Activated effector memory CD4-positive, alpha-beta T cell treated with Interleukin-2 at 50 U/mL for 16 hours (primary cell): Measurements from ENCODE around the gene CRYGA.

Experiments used
- DNase-seq: peaks from one replicate; pipeline ENCODE4 v3.0.0-alpha.2; 2020

CRYGA gene

GRCh38 chr2:208163489-208163888, at the start of gene CRYGA:
CRYGA (minus strand) TSS chr2:208163589; CDS start chr2:208163556, 33 bp downstream.
- no peak for DNase-seq

DNA sequence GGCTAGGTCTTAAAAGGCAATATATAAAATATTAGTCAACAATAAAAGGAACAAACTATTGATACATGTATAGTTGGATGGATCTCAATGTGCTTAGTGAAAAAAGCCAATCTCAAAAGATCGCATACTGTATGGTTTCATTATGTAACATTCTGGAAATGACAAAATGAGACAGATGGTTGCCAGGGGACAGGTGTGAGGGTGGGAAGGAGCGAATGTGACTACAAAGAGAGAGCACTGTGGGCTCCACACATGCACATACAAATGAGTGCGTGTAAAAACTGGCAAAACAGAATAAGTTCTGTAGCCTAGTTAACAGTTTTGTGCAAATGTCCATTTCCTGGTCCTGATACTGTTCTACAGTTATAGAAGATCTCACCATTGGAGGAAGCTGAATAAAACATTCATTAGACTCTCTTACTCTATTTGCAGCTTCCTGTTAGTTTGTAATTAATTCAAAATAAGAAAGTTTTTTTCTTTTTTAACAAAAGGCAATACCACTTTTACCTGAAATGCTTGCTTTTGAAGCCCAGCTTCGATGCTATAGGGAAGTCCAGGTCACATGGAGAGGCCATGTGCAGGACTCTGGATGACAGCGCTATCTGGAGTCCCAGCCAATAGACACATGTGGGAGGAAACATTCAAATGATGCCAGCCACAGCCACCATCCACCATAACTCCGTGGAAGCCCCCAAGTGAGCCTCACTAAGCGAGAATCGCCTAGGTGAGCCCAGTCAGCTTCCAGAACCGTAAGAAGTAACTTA, 47.5 kb upstream of the CRYGA start:
- DNase-seq = no peak

DNA sequence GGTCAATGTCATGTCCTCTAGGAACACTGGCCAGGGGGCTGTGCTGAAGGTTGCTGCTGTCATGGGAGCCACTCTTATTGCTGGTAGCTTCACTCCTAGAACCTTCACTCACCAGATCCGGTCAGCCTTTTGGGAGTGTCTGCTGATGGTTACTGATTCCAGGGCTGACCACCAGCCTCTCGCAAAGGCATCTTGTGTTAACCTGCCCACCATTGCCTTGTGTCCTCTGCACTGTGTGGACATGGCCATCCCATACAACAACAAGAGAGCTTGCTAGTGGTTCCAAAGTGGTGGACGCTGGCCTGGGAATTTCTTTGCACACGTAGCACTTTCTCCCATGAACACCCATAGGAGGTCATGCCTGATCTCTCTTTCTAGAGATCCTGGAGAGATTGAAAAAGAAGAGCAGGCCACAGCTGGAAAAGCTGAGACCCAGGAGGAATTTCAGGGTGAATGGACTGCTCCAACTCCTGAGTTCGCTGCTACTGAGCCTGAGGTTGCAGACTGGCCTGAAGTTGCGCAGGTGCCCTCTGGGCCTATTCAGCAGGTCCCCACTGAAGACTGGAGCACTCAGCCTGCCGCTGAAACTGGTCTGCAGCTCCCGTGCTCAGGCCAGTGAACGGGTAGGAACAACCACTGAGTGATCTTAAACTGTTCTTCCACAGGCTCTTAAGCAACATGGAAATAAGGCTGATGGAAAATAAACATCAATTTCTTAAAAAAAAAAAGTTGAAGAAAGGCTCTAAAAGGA, 45.1 kb upstream of the CRYGA start:
- no peak for DNase-seq

DNA sequence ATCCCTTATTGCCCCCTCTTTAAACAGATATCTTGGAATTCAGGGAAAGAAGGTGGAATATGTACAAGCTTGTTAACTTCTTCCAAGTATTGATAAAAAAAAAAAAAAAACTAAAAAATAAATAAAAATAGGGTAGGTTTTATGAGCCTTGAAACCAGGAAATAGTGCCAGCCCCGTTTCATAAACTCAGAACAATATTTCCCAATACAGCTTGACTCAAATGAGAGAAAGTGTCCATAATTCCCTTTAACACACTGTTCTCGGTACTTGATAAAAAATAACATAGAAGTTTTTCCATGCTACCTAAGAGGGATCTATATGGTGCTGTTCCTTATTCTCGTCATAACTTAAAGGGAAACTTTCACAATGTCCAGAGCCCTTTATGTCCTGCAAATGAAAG, 44.4 kb upstream of the CRYGA start:
- DNase-seq = no peak

DNA sequence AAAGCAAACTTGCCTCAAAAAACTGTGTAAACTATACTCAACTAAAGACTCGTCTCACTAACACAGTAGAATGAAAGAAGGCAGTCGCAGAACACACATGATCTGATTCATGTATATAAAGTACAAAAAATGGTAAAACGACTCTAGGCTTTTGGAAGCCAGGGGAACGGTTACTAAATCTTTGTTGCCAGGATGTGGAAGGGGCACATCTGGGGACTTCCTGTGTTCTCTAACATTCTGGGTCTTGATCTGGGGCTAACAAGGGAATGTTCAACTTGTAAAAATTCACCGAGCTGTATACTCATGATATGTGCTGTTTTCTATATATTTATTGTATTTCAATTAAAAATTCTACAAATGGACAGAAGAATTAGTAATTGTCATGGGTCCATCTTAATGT, 40.8 kb upstream of the CRYGA start:
- DNase-seq = no peak

DNA sequence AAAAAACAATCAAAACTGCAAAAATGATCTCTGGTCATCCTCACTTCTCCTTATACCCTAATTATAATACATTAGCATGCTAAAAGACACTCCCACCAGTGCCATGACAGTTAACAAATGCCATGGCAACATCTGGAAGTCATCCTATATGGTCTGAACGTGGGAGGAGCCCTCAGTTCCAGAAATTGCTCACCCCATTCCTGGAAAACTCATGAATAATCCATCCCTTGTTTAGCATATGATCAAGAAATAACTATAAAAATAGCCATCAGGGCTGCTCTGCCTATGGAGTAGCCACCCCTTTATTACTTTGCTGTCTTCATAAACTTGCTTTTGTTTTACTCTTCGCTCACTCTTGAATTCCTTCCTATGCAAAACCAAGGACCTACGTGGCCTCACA, 32.1 kb upstream of the CRYGA start:
- no peak for DNase-seq

- no peak for DNase-seq
Observed at GRCh38 chr2:208192611-208193236, 29.3 kb upstream of the CRYGA start.

- no peak for DNase-seq
Observed at GRCh38 chr2:208189810-208190503, 26.6 kb upstream of the CRYGA start, which contains the start of gene C2orf80. C2orf80 (minus strand) TSS chr2:208190030; CDS start chr2:208186986, 3,044 bp downstream.

DNA sequence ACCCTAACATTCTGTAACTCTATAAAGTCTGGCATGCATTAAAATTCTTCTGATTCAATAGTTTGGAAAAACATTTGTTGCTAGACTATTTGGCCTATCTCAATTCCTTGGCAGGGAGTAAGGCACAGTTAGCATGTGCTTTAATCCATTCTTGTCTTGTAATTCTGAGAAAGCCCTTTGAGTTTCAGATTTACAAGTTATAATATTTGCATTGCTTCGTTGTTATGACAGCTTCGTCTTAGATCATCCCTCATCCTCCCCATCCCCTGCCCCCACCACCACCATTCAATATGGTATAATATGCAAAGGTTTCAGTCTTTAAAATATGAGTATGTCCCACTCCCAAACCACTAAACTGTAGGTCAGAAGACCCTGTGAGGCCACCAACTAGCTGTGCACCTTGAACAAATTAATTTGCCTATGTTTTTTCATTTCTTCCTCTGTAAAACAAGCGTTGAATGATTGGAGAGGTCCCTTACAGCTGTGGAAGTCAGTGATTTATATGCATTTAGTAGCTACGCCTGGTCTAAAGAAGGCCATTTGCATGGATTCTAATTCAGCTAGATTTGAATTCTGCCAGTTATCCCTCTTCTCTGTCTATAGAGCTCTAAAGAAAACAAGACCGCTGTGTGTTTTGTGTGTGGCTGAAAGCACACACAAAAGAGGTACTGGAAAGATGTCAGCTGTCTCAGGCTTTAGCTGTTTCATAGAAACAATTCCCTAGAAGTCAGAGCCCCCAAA, 25.9 kb upstream of the CRYGA start:
- no peak for DNase-seq

DNA sequence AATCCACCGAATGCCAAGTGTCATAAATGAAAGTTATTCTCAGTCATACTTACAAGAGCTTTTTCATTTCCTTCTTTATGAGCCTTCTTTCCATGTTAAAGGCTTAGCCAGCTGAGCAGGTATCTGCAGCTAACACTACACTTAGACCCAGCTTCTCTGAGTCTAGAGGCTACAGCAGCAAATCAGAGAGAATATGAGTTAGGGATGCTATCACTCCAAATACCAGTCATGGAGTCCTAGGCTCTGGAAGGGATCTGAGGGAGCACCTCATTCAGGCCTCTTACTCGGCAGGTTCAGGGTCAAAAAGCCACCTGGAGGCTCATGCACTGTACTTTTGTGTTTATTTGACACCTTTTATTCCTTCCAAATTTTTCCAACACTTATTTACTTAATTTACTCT, 23.5 kb upstream of the CRYGA start:
- no peak for DNase-seq

GRCh38 chr2:208186465-208186864, 23.1 kb upstream of the CRYGA start:
- no peak for DNase-seq

GRCh38 chr2:208183972-208184705, 20.8 kb upstream of the CRYGA start:
- DNase-seq = no peak

DNA sequence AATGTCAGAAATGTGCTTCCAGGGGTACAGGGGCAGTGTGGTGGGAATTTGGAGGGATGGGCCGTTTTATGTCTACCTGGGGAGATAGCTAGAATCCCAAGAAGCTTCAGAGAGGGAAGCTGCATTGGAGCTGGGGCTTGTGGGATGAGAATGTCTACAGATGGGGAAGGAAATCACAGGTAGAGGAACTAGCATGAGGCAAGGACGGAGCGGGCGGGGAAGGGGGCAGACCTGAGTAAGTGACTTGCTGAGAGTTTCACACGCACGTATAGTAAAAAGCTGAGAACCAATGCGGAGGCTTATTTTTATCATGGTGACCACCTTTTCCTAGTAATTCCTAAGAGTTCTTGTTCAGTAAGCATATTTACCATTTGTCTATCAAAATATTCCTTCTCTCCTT, 20.1 kb upstream of the CRYGA start:
- DNase-seq = no peak

- DNase-seq = no peak
Observed at GRCh38 chr2:208182835-208183234, 19.4 kb upstream of the CRYGA start.

- no peak for DNase-seq
Observed at GRCh38 chr2:208179028-208179609, 15.7 kb upstream of the CRYGA start.

DNA sequence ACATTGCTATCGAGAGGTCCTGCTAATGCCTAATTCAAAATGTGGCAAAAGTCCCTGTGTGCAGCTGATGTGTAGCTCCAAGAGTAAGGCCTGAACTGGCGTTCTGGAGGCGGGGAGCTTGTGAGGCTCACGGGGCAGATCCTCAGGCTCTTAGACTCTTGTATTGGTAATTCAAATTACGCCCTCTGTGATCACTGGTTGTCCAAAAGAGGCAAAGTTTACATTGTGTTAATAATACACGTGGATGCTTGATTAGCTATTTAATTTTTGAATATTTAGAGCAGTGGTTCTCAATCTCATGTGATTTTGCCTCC, 12.4 kb upstream of the CRYGA start:
- DNase-seq = no peak

DNA sequence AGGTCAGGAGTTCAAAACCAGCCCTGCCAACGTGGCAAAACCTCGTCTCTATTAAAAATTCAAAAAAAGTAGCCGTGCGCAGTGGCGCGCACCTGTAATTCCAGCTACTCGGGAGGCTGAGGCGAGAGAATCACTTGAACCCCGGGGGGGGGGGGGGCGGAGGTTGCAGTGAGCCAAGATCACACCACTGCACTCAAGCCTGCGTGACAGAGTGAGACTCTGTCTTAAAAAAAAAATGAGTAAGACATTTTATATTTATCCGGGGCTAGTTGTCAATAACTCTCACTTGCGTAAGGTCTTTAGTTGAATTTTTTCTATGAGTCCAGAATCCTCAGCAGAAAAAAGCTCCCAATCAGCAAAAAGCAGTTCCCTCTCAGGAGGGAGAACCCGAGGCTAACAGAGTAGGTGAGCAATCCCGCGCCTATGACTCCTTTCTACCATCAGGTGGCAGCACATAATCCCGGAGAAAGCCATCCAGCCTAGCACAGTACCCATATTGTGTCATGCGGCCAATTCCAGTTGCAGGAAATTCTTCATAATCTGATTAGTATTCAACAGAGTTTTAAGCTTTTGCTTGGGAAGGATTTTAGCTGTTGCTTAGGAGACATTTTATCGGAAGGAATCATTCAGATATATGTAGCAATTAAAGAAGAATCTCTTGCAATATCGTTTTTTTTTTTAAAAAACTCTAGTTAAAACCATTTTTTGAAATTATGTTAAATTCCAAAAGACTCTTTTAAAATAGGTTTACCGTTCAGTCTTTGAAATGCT, 11.9 kb upstream of the CRYGA start:
- peak; percentile 40 for DNase-seq

GRCh38 chr2:208174144-208174543, 10.8 kb upstream of the CRYGA start:
- no peak for DNase-seq

GRCh38 chr2:208172125-208172524, 8.7 kb upstream of the CRYGA start:
- no peak for DNase-seq

- DNase-seq = no peak
Observed at GRCh38 chr2:208164951-208165755, 1.8 kb upstream of the CRYGA start.
